ENCODE results near the gene CCDC177.

The CCDC177 gene

GRCh38 chr14:69584389-69584788, 9.7 kb upstream of the CCDC177 start:
- no peak for TF ChIP-seq CTCF (IDR thresholded peaks at IDR 0.05; ENCODE audit: insufficient read depth, low read depth, low read length, missing control alignments)
- H3K4me3 ChIP-seq (ENCODE audit: low read depth, low read length) = no peak overlapping the region
- DNase-seq (ENCODE audit: low read depth) = no peak

- no peak overlapping the region for H3K4me3 ChIP-seq (ENCODE audit: low read depth, low read length)
- no peak for DNase-seq (ENCODE audit: low read depth)
- TF ChIP-seq CTCF (IDR thresholded peaks at IDR 0.05; ENCODE audit: insufficient read depth, low read depth, low read length, missing control alignments) = no peak
Observed at GRCh38 chr14:69582829-69583228, 8.2 kb upstream of the CCDC177 start.

- H3K4me3 ChIP-seq (ENCODE audit: low read depth, low read length) = no peak overlapping the region
- no peak for DNase-seq (ENCODE audit: low read depth)
- TF ChIP-seq CTCF (IDR thresholded peaks at IDR 0.05; ENCODE audit: insufficient read depth, low read depth, low read length, missing control alignments) = no peak
Observed at GRCh38 chr14:69582212-69582611, 7.5 kb upstream of the CCDC177 start.

GRCh38 chr14:69581316-69581935, 6.8 kb upstream of the CCDC177 start:
- H3K4me3 ChIP-seq (ENCODE audit: low read depth, low read length) = no peak overlapping the region
- TF ChIP-seq CTCF (IDR thresholded peaks at IDR 0.05; ENCODE audit: insufficient read depth, low read depth, low read length, missing control alignments) = no peak
- DNase-seq (ENCODE audit: low read depth) = no peak

GRCh38 chr14:69580009-69580577, 5.4 kb upstream of the CCDC177 start:
- peak; percentile 61 for TF ChIP-seq CTCF (IDR thresholded peaks at IDR 0.05; ENCODE audit: insufficient read depth, low read depth, low read length, missing control alignments)
- peak; percentile 57 for DNase-seq (ENCODE audit: low read depth)
- no peak overlapping the region for H3K4me3 ChIP-seq (ENCODE audit: low read depth, low read length)

DNA sequence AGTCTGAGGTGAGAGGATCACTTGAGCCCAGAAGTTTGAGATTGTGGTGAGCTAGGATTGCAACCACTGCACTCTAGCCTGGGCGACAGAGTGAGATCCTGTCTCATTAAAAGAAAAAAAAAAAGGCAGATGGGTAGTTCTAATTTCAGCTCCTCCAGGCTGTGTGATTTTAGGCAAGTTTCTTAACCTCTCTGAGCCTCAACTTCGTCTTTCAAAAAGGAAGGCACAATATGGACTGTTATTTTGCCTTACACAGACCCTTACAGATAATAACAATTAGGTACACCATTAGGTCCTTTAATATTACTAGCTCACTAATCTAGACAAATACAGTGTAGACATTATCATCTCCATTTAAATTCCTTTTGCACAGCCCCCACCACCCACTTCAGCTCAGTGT, 4.8 kb upstream of the CCDC177 start:
- H3K4me3 ChIP-seq (ENCODE audit: low read depth, low read length) = no peak overlapping the region
- no peak for TF ChIP-seq CTCF (IDR thresholded peaks at IDR 0.05; ENCODE audit: insufficient read depth, low read depth, low read length, missing control alignments)
- no peak for DNase-seq (ENCODE audit: low read depth)

DNA sequence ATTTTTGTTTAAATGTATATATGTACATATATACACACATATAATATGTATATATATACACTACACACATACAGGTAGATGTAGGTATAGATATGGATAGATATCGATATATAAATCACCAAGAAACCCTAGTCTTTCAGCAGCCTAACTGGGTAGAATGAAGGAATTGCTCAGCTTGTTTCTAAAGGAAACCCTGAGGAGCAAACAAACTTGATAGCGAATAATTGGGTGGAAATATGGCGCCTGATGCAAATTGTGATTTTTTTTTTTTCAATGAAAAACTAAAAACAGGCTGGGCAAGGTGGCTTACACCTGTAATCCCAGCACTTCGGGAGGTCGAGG, 254 bp upstream of the CCDC177 start:
- no peak for DNase-seq (ENCODE audit: low read depth)
- no peak for TF ChIP-seq CTCF (IDR thresholded peaks at IDR 0.05; ENCODE audit: insufficient read depth, low read depth, low read length, missing control alignments)
- H3K4me3 ChIP-seq (ENCODE audit: low read depth, low read length) = no peak overlapping the region

Measured in GM12865 (cell line).